SJCRH30 (cell line): Measurements from ENCODE around the gene AP4M1. TPM values are rescaled to one million over a fixed set of nuclear protein-coding genes. Genes with fewer than 3 reads are reported as not detected.

Experiments used
- total RNA-seq: library from RNA; depleted of rRNA; stranded (reverse); fragments of >200 nt; shearing (Covaris generic); gene quantifications from 2 replicates; pipeline ENCODE4 v1.2.3, GENCODE V29; 2014; rRNA removed

AP4M1 gene
- total RNA-seq, 1 experiment from 2014 or later: 13.9 TPM

Other genes starting within 250 kb of the AP4M1 start
- 0.32 TPM in 1 of 2 replicates, not detected in the other for gene OR2AE1, start 224.6 kb upstream of the AP4M1 start, total RNA-seq
- gene TRIM4, start 182.1 kb upstream of the AP4M1 start, total RNA-seq: 16.3 and 18.5 TPM in 2 replicates
- not detected in 2 replicates for gene GJC3, start 172.0 kb upstream of the AP4M1 start, total RNA-seq
- 0.10 TPM in 1 of 2 replicates, not detected in the other for gene AZGP1, start 125.6 kb upstream of the AP4M1 start, total RNA-seq
- 17.7 and 20.0 TPM in 2 replicates for gene ZKSCAN1, start 86.0 kb upstream of the AP4M1 start, total RNA-seq
- gene ZSCAN21, start 51.9 kb upstream of the AP4M1 start, total RNA-seq: 15.1 and 17.9 TPM in 2 replicates
- 37.1 and 44.3 TPM in 2 replicates for gene ZNF3, start 19.9 kb upstream of the AP4M1 start, total RNA-seq
- gene COPS6, start 12.7 kb upstream of the AP4M1 start, total RNA-seq: 115 and 126 TPM in 2 replicates
- gene MCM7, start 246 bp upstream of the AP4M1 start, total RNA-seq: 332 and 353 TPM in 2 replicates
- 42.2 and 47.8 TPM in 2 replicates for gene TAF6, start 17.7 kb downstream of the AP4M1 start, total RNA-seq
- 13.2 and 13.7 TPM in 2 replicates for gene CNPY4, start 18.0 kb downstream of the AP4M1 start, total RNA-seq
- gene MBLAC1, start 25.3 kb downstream of the AP4M1 start, total RNA-seq: 1.4 and 1.6 TPM in 2 replicates
- gene LAMTOR4, start 47.3 kb downstream of the AP4M1 start, total RNA-seq: 65.4 and 84.6 TPM in 2 replicates
- gene TRAPPC14, start 57.1 kb downstream of the AP4M1 start, total RNA-seq: 9.6 and 15.4 TPM in 2 replicates
- 7.4 and 8.0 TPM in 2 replicates for gene GAL3ST4, start 67.0 kb downstream of the AP4M1 start, total RNA-seq
- 16.7 and 17.2 TPM in 2 replicates for gene GPC2, start 75.7 kb downstream of the AP4M1 start, total RNA-seq
- gene STAG3, start 76.3 kb downstream of the AP4M1 start, total RNA-seq: 0.10 and 1.3 TPM in 2 replicates
- gene PVRIG, start 118.3 kb downstream of the AP4M1 start, total RNA-seq: not detected in 2 replicates
- gene SPDYE3, start 206.1 kb downstream of the AP4M1 start, total RNA-seq: 0.06 TPM in 1 of 2 replicates, not detected in the other